Neural cell (in vitro differentiated cells): ENCODE results near the gene FGD3. TPM values are rescaled to one million over a fixed set of nuclear protein-coding genes. Genes with fewer than 3 reads are reported as not detected.

Experiments
- H2AFZ ChIP-seq: fragments of 200-600, 300-800 bp; sonication (generic), shearing (Covaris generic); 2 replicates; pipeline ENCODE4 v1.6.0; 2014; ENCODE audit warnings: low read depth, mild to moderate bottlenecking, antibody characterized with exemption, low read length, moderate library complexity
- H3F3A ChIP-seq: fragments of 200-600 bp; shearing (Covaris generic); 2 replicates; pipeline ENCODE4 v1.6.1; 2016; ENCODE audit warnings: mild to moderate bottlenecking, moderate library complexity, mixed read lengths, antibody characterized with exemption, low read length; ENCODE audit not compliant: insufficient read depth, poor library complexity, severe bottlenecking
- H3K27ac ChIP-seq: fragments of 200-600, 300-800 bp; sonication (generic), shearing (Covaris generic); 2 replicates; pipeline ENCODE4 v1.5.1; 2014; ENCODE audit warnings: mild to moderate bottlenecking, low read length, moderate library complexity
- H3K27me3 ChIP-seq: fragments of 300-800, 200-600 bp; sonication (generic), shearing (Covaris generic); 2 replicates; pipeline ENCODE4 v1.6.0; 2014; ENCODE audit warnings: mild to moderate bottlenecking, low read depth, low read length, moderate library complexity; ENCODE audit not compliant: insufficient read depth
- H3K36me3 ChIP-seq: fragments of 300-800, 200-600 bp; sonication (generic), shearing (Covaris generic); 2 replicates; pipeline ENCODE4 v1.5.1; 2014; ENCODE audit warnings: mild to moderate bottlenecking, antibody characterized with exemption, low read length, moderate library complexity; ENCODE audit not compliant: insufficient read depth
- H3K4me2 ChIP-seq: fragments of 300-800, 200-600 bp; sonication (generic), shearing (Covaris generic); 2 replicates; pipeline ENCODE4 v1.6.0; 2014; ENCODE audit warnings: mild to moderate bottlenecking, low read length
- H3K4me3 ChIP-seq: fragments of 300-800, 200-600 bp; sonication (generic), shearing (Covaris generic); 2 replicates; pipeline ENCODE4 v1.5.1; 2014; ENCODE audit warnings: mild to moderate bottlenecking, low read length, moderate library complexity
- H3K79me2 ChIP-seq: fragments of 200-600 bp; shearing (Covaris generic); replicated peaks from 2 replicates; pipeline ENCODE4 v1.6.0; 2014; ENCODE audit warnings: mild to moderate bottlenecking, low read length, moderate library complexity; ENCODE audit not compliant: insufficient read depth
- H3K9ac ChIP-seq: fragments of 300-800, 200-600 bp; sonication (generic), shearing (Covaris generic); 2 replicates; pipeline ENCODE4 v1.6.1; 2016; ENCODE audit warnings: mild to moderate bottlenecking, low read length, mixed read lengths
- H3K9me2 ChIP-seq: fragments of 200-600 bp; shearing (Covaris generic); 2 replicates; pipeline ENCODE4 v1.6.1; 2016; ENCODE audit warnings: mild to moderate bottlenecking, low read length, mixed read lengths; ENCODE audit not compliant: insufficient read depth
- H3K9me3 ChIP-seq: fragments of 200-600, 300-800 bp; sonication (generic), shearing (Covaris generic); 2 replicates; pipeline ENCODE4 v1.6.1; 2016; ENCODE audit warnings: mild to moderate bottlenecking, mixed run types, low read length, moderate library complexity, mixed read lengths
- H4K20me1 ChIP-seq: fragments of 200-600 bp; shearing (Covaris generic); 2 replicates; pipeline ENCODE4 v1.6.1; 2016; ENCODE audit warnings: mild to moderate bottlenecking, mixed run types; ENCODE audit not compliant: insufficient read depth
- EP300 ChIP-seq: fragments of 450-650 bp; conservative IDR thresholded peaks from 2 replicates; pipeline ENCODE4 v1.6.1; 2014; ENCODE audit warnings: antibody characterized with exemption, mild to moderate bottlenecking, moderate library complexity; ENCODE audit not compliant: poor library complexity, severe bottlenecking
- EZH2 ChIP-seq: fragments of 200-600, 300-800 bp; shearing (Covaris generic), sonication (generic); IDR thresholded peaks from 2 replicates; pipeline ENCODE4 v1.6.1; 2014; ENCODE audit warnings: antibody characterized with exemption, low read length, borderline replicate concordance, mild to moderate bottlenecking; ENCODE audit not compliant: insufficient read depth, poor library complexity, severe bottlenecking
- MXI1 ChIP-seq: fragments of 450-650 bp; conservative IDR thresholded peaks from 2 replicates; pipeline ENCODE4 v1.6.1; 2014; ENCODE audit warnings: antibody characterized with exemption, mild to moderate bottlenecking; ENCODE audit not compliant: poor library complexity, severe bottlenecking
- POLR2AphosphoS5 ChIP-seq: IDR thresholded peaks from 2 replicates; pipeline ENCODE4 v1.6.1; 2012
- RAD21 ChIP-seq: fragments of 450-650 bp; conservative IDR thresholded peaks from 2 replicates; pipeline ENCODE4 v1.6.1; 2014; ENCODE audit warnings: antibody characterized with exemption, mild to moderate bottlenecking, moderate library complexity
- SMC3 ChIP-seq: fragments of 450-650 bp; conservative IDR thresholded peaks from 2 replicates; pipeline ENCODE4 v1.6.1; 2014; ENCODE audit warnings: antibody characterized with exemption, mild to moderate bottlenecking, moderate library complexity; ENCODE audit not compliant: poor library complexity
- TAF1 ChIP-seq: IDR thresholded peaks from 2 replicates; pipeline ENCODE4 v1.6.1; 2012; ENCODE audit warnings: low read depth
- polyA plus RNA-seq: library from polyadenylated mRNA; depleted of rRNA; stranded (reverse); fragments of >200 nt; gene quantifications from 2 replicates; pipeline ENCODE4 v1.2.3, GENCODE V29; 2014
- TF ChIP-seq, protein P1 (sequence below): fragments of 450-650 bp; IDR thresholded peaks from 2 replicates; pipeline ENCODE4 v1.5.1; 2014; ENCODE audit warnings: antibody characterized with exemption, mild to moderate bottlenecking, moderate library complexity; ENCODE audit not compliant: poor library complexity, severe bottlenecking
- TF ChIP-seq, protein P2 (sequence below): IDR thresholded peaks from 2 replicates; pipeline ENCODE4 v1.6.1; 2012; ENCODE audit warnings: borderline replicate concordance

The FGD3 gene
- polyA plus RNA-seq, 1 donor from 2014 or later = 8.3 TPM

DNA sequence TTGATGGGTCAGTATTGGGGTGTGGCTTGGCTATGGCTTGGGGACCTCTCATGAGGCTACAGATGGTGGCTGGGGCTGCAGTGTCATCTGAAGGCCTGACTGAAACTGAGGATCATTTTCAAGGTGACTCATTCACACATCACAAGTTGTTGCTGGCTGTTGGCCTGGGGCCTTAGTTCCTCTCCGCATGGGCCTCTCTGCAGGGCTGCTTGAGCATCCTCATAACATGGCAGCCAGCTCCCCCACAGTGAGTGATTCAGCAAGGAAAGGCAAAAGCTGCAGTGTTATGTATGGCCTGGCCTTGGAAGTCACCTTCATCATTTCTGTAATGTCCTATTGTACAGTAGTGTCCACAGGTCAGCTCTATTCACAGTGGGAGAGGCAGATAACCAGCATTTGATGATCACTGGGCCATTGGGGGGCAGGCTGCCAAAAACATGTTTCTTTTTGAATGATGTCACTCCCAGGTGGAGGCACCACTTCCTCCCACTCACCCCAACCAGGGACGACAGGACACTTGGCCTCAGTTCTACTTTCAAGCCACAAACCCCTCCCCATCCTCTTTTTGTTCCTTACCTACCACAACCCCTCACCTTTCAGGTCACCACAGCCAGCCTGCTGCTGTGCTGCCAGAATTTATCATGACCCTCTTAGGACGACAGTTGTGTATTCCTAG, 14.4 kb downstream of the FGD3 start:
- no peaks in the 10 kb centered on the region for H3K27me3 ChIP-seq
- no peaks in the 10 kb centered on the region for H3K9me3 ChIP-seq
- no peaks in the 10 kb centered on the region for H4K20me1 ChIP-seq
- H3K79me2 ChIP-seq = no peaks in the 10 kb centered on the region
- no peak for TF ChIP-seq RAD21
- TF ChIP-seq, protein P1, sequence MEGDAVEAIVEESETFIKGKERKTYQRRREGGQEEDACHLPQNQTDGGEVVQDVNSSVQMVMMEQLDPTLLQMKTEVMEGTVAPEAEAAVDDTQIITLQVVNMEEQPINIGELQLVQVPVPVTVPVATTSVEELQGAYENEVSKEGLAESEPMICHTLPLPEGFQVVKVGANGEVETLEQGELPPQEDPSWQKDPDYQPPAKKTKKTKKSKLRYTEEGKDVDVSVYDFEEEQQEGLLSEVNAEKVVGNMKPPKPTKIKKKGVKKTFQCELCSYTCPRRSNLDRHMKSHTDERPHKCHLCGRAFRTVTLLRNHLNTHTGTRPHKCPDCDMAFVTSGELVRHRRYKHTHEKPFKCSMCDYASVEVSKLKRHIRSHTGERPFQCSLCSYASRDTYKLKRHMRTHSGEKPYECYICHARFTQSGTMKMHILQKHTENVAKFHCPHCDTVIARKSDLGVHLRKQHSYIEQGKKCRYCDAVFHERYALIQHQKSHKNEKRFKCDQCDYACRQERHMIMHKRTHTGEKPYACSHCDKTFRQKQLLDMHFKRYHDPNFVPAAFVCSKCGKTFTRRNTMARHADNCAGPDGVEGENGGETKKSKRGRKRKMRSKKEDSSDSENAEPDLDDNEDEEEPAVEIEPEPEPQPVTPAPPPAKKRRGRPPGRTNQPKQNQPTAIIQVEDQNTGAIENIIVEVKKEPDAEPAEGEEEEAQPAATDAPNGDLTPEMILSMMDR = no peak
- no peak for TF ChIP-seq MXI1
- TF ChIP-seq EZH2 = no peak
- no peak for TF ChIP-seq POLR2AphosphoS5
- TF ChIP-seq SMC3 = no peak
- TF ChIP-seq TAF1 = no peak
- TF ChIP-seq, protein P2, sequence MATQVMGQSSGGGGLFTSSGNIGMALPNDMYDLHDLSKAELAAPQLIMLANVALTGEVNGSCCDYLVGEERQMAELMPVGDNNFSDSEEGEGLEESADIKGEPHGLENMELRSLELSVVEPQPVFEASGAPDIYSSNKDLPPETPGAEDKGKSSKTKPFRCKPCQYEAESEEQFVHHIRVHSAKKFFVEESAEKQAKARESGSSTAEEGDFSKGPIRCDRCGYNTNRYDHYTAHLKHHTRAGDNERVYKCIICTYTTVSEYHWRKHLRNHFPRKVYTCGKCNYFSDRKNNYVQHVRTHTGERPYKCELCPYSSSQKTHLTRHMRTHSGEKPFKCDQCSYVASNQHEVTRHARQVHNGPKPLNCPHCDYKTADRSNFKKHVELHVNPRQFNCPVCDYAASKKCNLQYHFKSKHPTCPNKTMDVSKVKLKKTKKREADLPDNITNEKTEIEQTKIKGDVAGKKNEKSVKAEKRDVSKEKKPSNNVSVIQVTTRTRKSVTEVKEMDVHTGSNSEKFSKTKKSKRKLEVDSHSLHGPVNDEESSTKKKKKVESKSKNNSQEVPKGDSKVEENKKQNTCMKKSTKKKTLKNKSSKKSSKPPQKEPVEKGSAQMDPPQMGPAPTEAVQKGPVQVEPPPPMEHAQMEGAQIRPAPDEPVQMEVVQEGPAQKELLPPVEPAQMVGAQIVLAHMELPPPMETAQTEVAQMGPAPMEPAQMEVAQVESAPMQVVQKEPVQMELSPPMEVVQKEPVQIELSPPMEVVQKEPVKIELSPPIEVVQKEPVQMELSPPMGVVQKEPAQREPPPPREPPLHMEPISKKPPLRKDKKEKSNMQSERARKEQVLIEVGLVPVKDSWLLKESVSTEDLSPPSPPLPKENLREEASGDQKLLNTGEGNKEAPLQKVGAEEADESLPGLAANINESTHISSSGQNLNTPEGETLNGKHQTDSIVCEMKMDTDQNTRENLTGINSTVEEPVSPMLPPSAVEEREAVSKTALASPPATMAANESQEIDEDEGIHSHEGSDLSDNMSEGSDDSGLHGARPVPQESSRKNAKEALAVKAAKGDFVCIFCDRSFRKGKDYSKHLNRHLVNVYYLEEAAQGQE = no peak
- no peak for TF ChIP-seq EP300
- no peak overlapping the region for H3K27ac ChIP-seq
- H3F3A ChIP-seq = no peaks in the 10 kb centered on the region
- no peaks in the 10 kb centered on the region for H3K9me2 ChIP-seq
- H3K4me3 ChIP-seq = no peak overlapping the region
- no peak overlapping the region for H3K4me2 ChIP-seq
- no peaks in the 10 kb centered on the region for H3K36me3 ChIP-seq
- no peak overlapping the region for H2AFZ ChIP-seq
- no peak overlapping the region for H3K9ac ChIP-seq

DNA sequence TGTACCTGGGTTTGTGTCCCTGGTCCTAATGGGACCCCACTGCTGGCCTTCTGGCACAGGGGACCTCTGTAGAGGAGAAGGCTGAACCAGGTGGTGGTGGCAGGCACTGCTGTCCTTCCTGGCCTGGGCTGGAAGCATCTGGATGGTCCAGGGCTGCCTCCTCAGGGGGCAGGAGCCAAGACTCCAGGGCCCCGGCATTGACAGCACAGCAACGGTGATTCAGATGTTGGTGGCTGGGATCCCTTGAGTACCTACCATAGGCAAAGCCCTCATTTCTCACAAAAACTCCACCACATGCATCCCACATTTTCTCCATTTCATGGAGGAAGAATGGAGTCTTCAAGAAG, 15.0 kb downstream of the FGD3 start:
- Histone ChIP-seq H3K9ac (no peak overlapping the region), H3K27me3 (no peaks in the 10 kb centered on the region), H2AFZ (no peak overlapping the region), H3K79me2 (no peaks in the 10 kb centered on the region), H3F3A (no peaks in the 10 kb centered on the region), H3K36me3 (no peaks in the 10 kb centered on the region), H4K20me1 (no peaks in the 10 kb centered on the region), H3K9me2 (no peaks in the 10 kb centered on the region), H3K9me3 (no peaks in the 10 kb centered on the region), H3K4me3 (no peak overlapping the region), H3K27ac (no peak overlapping the region), H3K4me2 (no peak overlapping the region)
- TF ChIP-seq EP300 = no peak

DNA sequence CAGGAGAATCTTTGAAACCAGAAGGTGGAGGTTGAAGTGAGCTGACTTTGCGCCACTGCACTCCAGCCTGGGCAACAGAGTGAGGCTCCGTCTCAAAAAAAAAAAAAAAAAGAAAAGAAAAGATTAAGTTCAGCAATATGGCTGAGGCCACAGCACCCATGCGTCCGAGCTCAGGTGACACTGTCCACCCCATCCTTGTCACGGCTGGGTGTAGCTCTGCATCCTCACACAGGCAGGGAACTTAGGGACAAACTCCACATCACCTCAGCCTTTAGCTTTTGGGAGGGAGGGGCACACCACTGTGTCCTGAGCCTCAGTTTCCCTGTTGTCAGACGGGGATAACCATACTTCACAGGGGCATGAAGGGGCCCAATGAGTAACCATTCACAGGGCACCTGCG, 15.5 kb downstream of the FGD3 start:
- no peak for TF ChIP-seq TAF1
- no peak for TF ChIP-seq SMC3
- TF ChIP-seq, protein P1 = no peak
- no peak for TF ChIP-seq POLR2AphosphoS5
- TF ChIP-seq, protein P2 = no peak
- no peak for TF ChIP-seq EZH2
- TF ChIP-seq EP300 = no peak
- no peak for TF ChIP-seq MXI1
- no peak for TF ChIP-seq RAD21
- Histone ChIP-seq H3K9me2 (no peaks in the 10 kb centered on the region), H3K4me3 (no peak overlapping the region), H3K27ac (no peak overlapping the region), H3K9me3 (no peaks in the 10 kb centered on the region), H2AFZ (no peak overlapping the region), H3K9ac (no peak overlapping the region), H3K36me3 (no peaks in the 10 kb centered on the region), H4K20me1 (no peaks in the 10 kb centered on the region), H3K79me2 (no peaks in the 10 kb centered on the region), H3F3A (no peaks in the 10 kb centered on the region), H3K27me3 (no peaks in the 10 kb centered on the region), H3K4me2 (no peak overlapping the region)
